Measurements from ENCODE around the gene TSPYL6. TPM values are rescaled to one million over a fixed set of nuclear protein-coding genes. Genes with fewer than 3 reads are reported as not detected.
A peak's percentile ranks its signal among the peaks of the same experiment; 100 is the strongest.

TSPYL6 gene
- total RNA-seq, 5 donors from 2014 or later (not counting 1 experiment from before 2014, with no cell fraction given), result not detected

DNA sequence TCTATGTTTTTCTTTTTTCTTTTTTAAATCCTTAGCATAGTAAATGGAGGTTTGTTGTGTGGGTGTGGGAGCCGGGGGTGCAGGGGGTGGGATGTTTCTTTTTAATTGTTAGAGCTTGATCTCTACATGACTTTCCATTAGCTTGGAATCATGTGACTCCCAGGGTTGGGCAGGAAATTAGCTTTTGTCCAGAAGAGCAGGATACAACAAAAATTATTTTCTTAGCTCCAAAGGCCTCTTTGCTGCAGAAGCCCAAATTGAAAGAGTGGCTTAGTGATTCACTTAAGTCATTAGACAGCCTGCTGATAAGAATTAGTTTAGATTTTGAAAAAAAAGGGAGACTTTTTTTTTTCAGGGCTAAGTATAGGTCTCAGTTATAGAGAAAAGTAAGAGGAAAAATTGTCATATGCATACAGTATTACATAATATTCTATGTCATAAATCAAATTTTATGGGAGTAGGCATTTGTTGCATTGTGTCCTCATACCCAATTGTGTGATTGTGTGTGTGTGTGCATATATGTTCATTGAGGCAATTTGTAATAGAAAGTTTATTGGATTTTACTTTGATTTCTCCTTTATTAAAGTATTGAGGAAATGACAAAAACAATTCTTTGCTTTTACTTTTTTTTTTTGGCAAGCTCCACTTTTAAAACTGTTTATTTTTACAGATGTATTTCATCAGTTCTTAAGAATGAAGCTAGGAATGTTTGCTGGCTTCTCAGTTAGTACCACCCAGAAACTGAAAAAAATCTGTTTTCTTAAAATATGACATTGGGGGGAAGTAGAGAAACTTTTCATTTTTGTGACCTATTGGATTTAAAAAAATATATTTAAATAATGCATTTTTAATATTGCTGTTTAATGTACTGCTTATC, 47.4 kb downstream of the TSPYL6 start:
- H3K4me3 ChIP-seq (ENCODE audit: control insufficient read depth in 1 of 2, extremely low read depth in 1 of 2, low read length in 1 of 2), result no peak overlapping the region
- Mint-ChIP-seq H3K27ac (no peak overlapping the region), H3K9me3 (peaks cover 0 to 5% (median 4%) of the 10 kb centered on the region in 3 donors), H3K4me3 (no peak overlapping the region), H3K36me3 (peaks cover 3% of the 10 kb centered on the region), H3K27me3 (no peaks in the 10 kb centered on the region), H3K4me1 (peaks cover 6 to 14% (median 7%) of the 10 kb centered on the region in 3 donors)
- no peak overlapping the region for H3K27ac ChIP-seq (ENCODE audit: low read length)
- DNase-seq, result no peak
- H3K36me3 ChIP-seq (ENCODE audit: control insufficient read depth in 2 of 2, extremely low read depth in 1 of 2, insufficient read depth in 1 of 2, low read length in 1 of 2), result no peaks in the 10 kb centered on the region
- ATAC-seq (replicated peaks in 1 of 4), result no peak
- ChIA-PET POLR2A (no interaction called here), CTCF (interaction anchor here in 1 of 2 donors (0.7 kb wide), 1 partner anchor 115 kb away, joined by 4 read pairs; no protein-coding TSS in a partner anchor)
- WGBS (ENCODE audit: insufficient coverage), result no CpG with 5 or more reads among the region's 1 CpG
- no peaks in the 10 kb centered on the region for H3K9me3 ChIP-seq
- no peaks in the 10 kb centered on the region for H3K27me3 ChIP-seq (replicated peaks in 1 of 2; ENCODE audit: control insufficient read depth in 2 of 2, extremely low read depth in 1 of 2, insufficient read depth in 2 of 2, low read length in 1 of 2)
- no peaks in the 10 kb centered on the region for H3K4me1 ChIP-seq (ENCODE audit: control insufficient read depth in 1 of 2, extremely low read depth in 1 of 2, insufficient read depth in 2 of 2, low read length in 2 of 2)

DNA sequence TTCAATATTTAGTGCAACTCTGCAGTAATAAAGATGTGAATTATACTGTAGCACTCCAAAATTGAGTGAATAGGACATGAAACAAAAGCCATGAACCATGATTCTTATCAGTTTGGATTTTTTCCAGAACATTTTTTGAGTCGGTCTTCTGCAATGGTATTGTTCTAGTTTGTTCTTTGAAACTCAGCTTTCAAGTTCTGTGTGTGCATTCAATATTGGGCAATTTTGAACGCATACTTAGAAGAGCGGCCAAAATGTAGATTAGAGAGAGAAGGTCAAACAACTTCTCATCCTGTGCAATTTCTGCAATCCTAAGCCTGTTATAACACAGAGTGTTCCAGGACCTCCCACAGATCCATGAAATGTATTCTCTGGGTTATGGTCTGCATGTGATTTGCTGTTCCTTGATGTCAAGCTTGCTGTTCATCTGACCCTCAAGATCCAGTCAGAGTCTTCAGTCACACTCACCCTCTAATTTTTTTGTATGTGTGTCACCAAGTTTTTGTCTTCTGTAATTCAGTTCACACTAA, 48.3 kb downstream of the TSPYL6 start:
- Histone ChIP-seq H3K4me3 (ENCODE audit: control insufficient read depth in 1 of 2, extremely low read depth in 1 of 2, low read length in 1 of 2) (no peak overlapping the region), H3K4me1 (ENCODE audit: control insufficient read depth in 1 of 2, extremely low read depth in 1 of 2, insufficient read depth in 2 of 2, low read length in 2 of 2) (no peaks in the 10 kb centered on the region), H3K36me3 (ENCODE audit: control insufficient read depth in 2 of 2, extremely low read depth in 1 of 2, insufficient read depth in 1 of 2, low read length in 1 of 2) (no peaks in the 10 kb centered on the region), H3K9me3 (no peaks in the 10 kb centered on the region), H3K27me3 (replicated peaks in 1 of 2; ENCODE audit: control insufficient read depth in 2 of 2, extremely low read depth in 1 of 2, insufficient read depth in 2 of 2, low read length in 1 of 2) (no peaks in the 10 kb centered on the region), H3K27ac (ENCODE audit: low read length) (no peak overlapping the region)
- H3K27me3 Mint-ChIP-seq, result no peaks in the 10 kb centered on the region
- H3K9me3 Mint-ChIP-seq, result peaks cover 0 to under 1% (median 0%) of the 10 kb centered on the region in 3 donors
- peaks cover 3% of the 10 kb centered on the region for H3K36me3 Mint-ChIP-seq
- no CpG with 5 or more reads among the region's 3 CpGs for WGBS (ENCODE audit: insufficient coverage)
- DNase-seq, result no peak
- H3K4me3 Mint-ChIP-seq, result no peak overlapping the region
- H3K27ac Mint-ChIP-seq, result no peak overlapping the region
- POLR2A ChIA-PET, result interaction anchor here in 1 of 2 donors (0.7 kb wide), 2 partner anchors 577 to 1120 kb away, joined by 4 read pairs; no protein-coding TSS in a partner anchor
- ATAC-seq (replicated peaks in 1 of 4), result no peak
- CTCF ChIA-PET, result no interaction called here
- H3K4me1 Mint-ChIP-seq, result peaks cover 6 to 14% (median 7%) of the 10 kb centered on the region in 3 donors

DNA sequence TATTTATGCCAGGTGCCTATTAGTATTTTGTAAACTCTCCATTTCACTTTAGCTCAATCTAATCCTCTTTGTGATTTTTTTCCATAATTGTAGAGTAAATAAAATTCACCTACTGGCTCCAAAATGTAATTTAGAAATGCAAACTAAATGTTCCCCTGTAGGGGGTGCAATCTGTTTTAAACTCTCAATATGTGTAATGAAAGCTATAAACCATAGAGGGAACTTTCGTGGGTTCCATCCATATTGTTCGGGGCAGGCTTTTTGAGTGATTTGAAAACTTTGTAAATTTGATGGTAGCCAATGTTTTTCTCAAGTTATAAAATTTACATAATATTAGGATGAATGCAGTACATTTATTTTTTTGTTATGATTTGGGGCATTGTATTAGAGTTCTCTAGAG, 49.4 kb downstream of the TSPYL6 start:
- Histone ChIP-seq H3K27me3 (replicated peaks in 1 of 2; ENCODE audit: control insufficient read depth in 2 of 2, extremely low read depth in 1 of 2, insufficient read depth in 2 of 2, low read length in 1 of 2) (no peaks in the 10 kb centered on the region), H3K9me3 (no peaks in the 10 kb centered on the region), H3K36me3 (ENCODE audit: control insufficient read depth in 2 of 2, extremely low read depth in 1 of 2, insufficient read depth in 1 of 2, low read length in 1 of 2) (no peaks in the 10 kb centered on the region), H3K4me1 (ENCODE audit: control insufficient read depth in 1 of 2, extremely low read depth in 1 of 2, insufficient read depth in 2 of 2, low read length in 2 of 2) (no peaks in the 10 kb centered on the region), H3K27ac (ENCODE audit: low read length) (no peak overlapping the region), H3K4me3 (ENCODE audit: control insufficient read depth in 1 of 2, extremely low read depth in 1 of 2, low read length in 1 of 2) (no peak overlapping the region)
- POLR2A ChIA-PET, result no interaction called here
- peaks cover 3% of the 10 kb centered on the region for H3K36me3 Mint-ChIP-seq
- no CpG with 5 or more reads among the region's 2 CpGs for WGBS (ENCODE audit: insufficient coverage)
- ATAC-seq (replicated peaks in 1 of 4), result no peak
- no peak overlapping the region for H3K27ac Mint-ChIP-seq
- H3K4me3 Mint-ChIP-seq, result no peak overlapping the region
- peak in 1 of 35 experiments; percentile 16 for DNase-seq
- no peaks in the 10 kb centered on the region for H3K9me3 Mint-ChIP-seq
- peaks cover 6 to 14% (median 7%) of the 10 kb centered on the region in 3 donors for H3K4me1 Mint-ChIP-seq
- CTCF ChIA-PET, result interaction anchor here (0.8 to 1.2 kb wide), 2 partner anchors 9 to 74 kb away, joined by 3 to 4 read pairs; no protein-coding TSS in a partner anchor
- no peaks in the 10 kb centered on the region for H3K27me3 Mint-ChIP-seq

DNA sequence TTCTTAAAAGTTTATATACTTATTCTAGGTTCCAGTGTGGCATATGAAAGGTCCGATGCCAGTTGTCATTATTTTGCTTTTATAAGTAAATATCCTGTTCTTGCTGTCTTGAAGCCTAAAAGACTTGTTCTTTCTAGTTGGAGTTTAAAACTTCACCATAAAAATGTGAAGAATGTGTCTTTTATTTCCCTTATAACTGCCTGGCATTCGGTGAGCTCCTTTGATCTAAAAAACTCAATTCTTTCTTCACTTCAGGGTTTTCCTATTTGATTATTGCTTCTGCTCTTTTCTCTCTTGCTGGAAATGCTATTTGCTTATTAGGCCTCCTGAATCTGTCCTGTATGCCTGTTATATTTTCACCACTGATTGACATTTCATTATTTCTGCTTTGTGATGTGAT, 51.6 kb downstream of the TSPYL6 start:
- no peak for ATAC-seq (replicated peaks in 1 of 4)
- peaks cover 6 to 14% (median 7%) of the 10 kb centered on the region in 3 donors for H3K4me1 Mint-ChIP-seq
- Histone ChIP-seq H3K9me3 (no peaks in the 10 kb centered on the region), H3K27ac (ENCODE audit: low read length) (no peak overlapping the region), H3K4me3 (ENCODE audit: control insufficient read depth in 1 of 2, extremely low read depth in 1 of 2, low read length in 1 of 2) (no peak overlapping the region), H3K4me1 (ENCODE audit: control insufficient read depth in 1 of 2, extremely low read depth in 1 of 2, insufficient read depth in 2 of 2, low read length in 2 of 2) (no peaks in the 10 kb centered on the region), H3K36me3 (ENCODE audit: control insufficient read depth in 2 of 2, extremely low read depth in 1 of 2, insufficient read depth in 1 of 2, low read length in 1 of 2) (no peaks in the 10 kb centered on the region), H3K27me3 (replicated peaks in 1 of 2; ENCODE audit: control insufficient read depth in 2 of 2, extremely low read depth in 1 of 2, insufficient read depth in 2 of 2, low read length in 1 of 2) (no peaks in the 10 kb centered on the region)
- no peak overlapping the region for H3K27ac Mint-ChIP-seq
- CTCF ChIA-PET, result interaction anchor here in 1 of 2 donors (0.6 kb wide), 1 partner anchor 305 kb away, joined by 3 read pairs; no protein-coding TSS in a partner anchor
- H3K4me3 Mint-ChIP-seq, result no peak overlapping the region
- DNase-seq, result no peak
- no peaks in the 10 kb centered on the region for H3K27me3 Mint-ChIP-seq
- H3K36me3 Mint-ChIP-seq, result peaks cover 4% of the 10 kb centered on the region
- H3K9me3 Mint-ChIP-seq, result no peaks in the 10 kb centered on the region
- POLR2A ChIA-PET, result no interaction called here
- no CpG with 5 or more reads among the region's 2 CpGs for WGBS (ENCODE audit: insufficient coverage)

Other genes with a start within 250 kb of the TSPYL6 start
- gene ACYP2, start 140.6 kb downstream of the TSPYL6 start, total RNA-seq, result 10 to 100 TPM; 13.8 to 18.8 (median 15.3) TPM
- gene SPTBN1, start 200.1 kb upstream of the TSPYL6 start, total RNA-seq, result 100 to 1,000 TPM; 129 to 222 (median 139) TPM

Data from T-cell (primary cell).